Right lobe of liver (tissue), 6 donors: Measurements from ENCODE around the gene ALG14. TPM values are rescaled to one million over a fixed set of nuclear protein-coding genes. Genes with fewer than 3 reads are reported as not detected.

Source experiments
- ATAC-seq, 4 donors: fragments of 200-7000 bp; cut with Tn5 transposase; one replicate each; pipeline ENCODE4 v1.9.1; 2020; ENCODE audit warnings: mild to moderate bottlenecking in 4 of 4, moderate library complexity in 4 of 4
- DNase-seq, 3 donors: peaks; one replicate each; pipeline ENCODE4 v3.0.0-alpha.2; 2020
- H3K27ac ChIP-seq, 3 donors: fragments of 200-600 bp; one replicate each; pipeline ENCODE4 v1.8.0; 2022
- H3K27me3 ChIP-seq, 2 donors: fragments of 200-600 bp; one replicate each; pipeline ENCODE4 v1.8.0; 2022
- H3K36me3 ChIP-seq, 4 donors: fragments of 200-600 bp; sonication (generic) in 1 of 4; one replicate each; pipeline versions ENCODE4 v1.5.1 to v1.8.0; 2017 to 2022; ENCODE audit warnings: control low read depth in 1 of 4
- H3K4me1 ChIP-seq, 4 donors: fragments of 200-600 bp; sonication (generic) in 1 of 4; one replicate each; pipeline versions ENCODE4 v1.5.1 to v1.8.0; 2017 to 2022; ENCODE audit warnings: control low read depth in 1 of 4
- H3K4me3 ChIP-seq, 3 donors: fragments of 200-600 bp; one replicate each; pipeline ENCODE4 v1.8.0; 2022
- H3K9me3 ChIP-seq, 4 donors: fragments of 200-600 bp; sonication (generic) in 1 of 4; one replicate each; pipeline versions ENCODE4 v1.5.1 to v1.8.0; 2017 to 2022; ENCODE audit warnings: control low read depth in 1 of 4
- POLR2A ChIP-seq: fragments of 450-650 bp; IDR thresholded peaks from one replicate; pipeline ENCODE4 v1.6.1; 2017; ENCODE audit warnings: antibody characterized with exemption, mild to moderate bottlenecking
- WGBS: methylation state at CpG from one replicate; pipeline ENCODE4 v1.1.6; 2018; ENCODE audit warnings: low coverage, low lambda C conversion rate; ENCODE audit not compliant: insufficient coverage; ENCODE audit errors: missing lambda C conversion rate; 5-methylcytosine and 5-hydroxymethylcytosine counted together
- intact Hi-C, 2 donors: fragments of 100-400 bp; cut with DNase I; formaldehyde crosslinking; loops; one replicate each; pipeline versions ENCODE4 v1.11.2 to v1.14.1; 2022
- total RNA-seq, 6 experiments: library from RNA; depleted of rRNA in 2 of 6; stranded (reverse); fragments of >200 nt in 2 of 6; fragmentation: NEBNext Ultra II Directional in 3 of 6; extraction: Animal tissue kit (Norgen Biotek cat#: 25700) in 3 of 6; gene quantifications; one replicate each; pipeline versions ENCODE4 v1.1.0 to v1.2.4, GENCODE V29; 2016 to 2023
- TF ChIP-seq, protein P1 (sequence below), 4 donors: fragments of 200-600 bp in 3 of 4; fragments of 450-650 bp in 1 of 4; IDR thresholded peaks; one replicate each; pipeline versions ENCODE4 v1.5.1 to v1.8.0; 2016 to 2022; ENCODE audit warnings: antibody characterized with exemption in 4 of 4, mild to moderate bottlenecking in 2 of 4
- donor health status: DM: no; HTN: yes; CAD: no.
- donor health status: DM: no; HTN: no; CAD: no.
- donor health status: DM: no; HTN: no; CAD: no.
- donor health status: DM: no; HTN: yes; CAD: no.
- donor health status: DM: no; HTN: yes; CAD: no.

The ALG14 gene
- total RNA-seq, 6 experiments from 2014 or later = 1.5 to 8.3 (median 5.0) TPM

GRCh38 chr1:94993931-94994645, 78.7 kb downstream of the ALG14 start:
- no peaks in the 10 kb centered on the region for H3K36me3 ChIP-seq
- ATAC-seq (peak in 1 of 4 donors; percentile 26), DNase-seq (no peak)
- H3K4me1 ChIP-seq = no peaks in the 10 kb centered on the region
- no peak overlapping the region for H3K27ac ChIP-seq
- H3K4me3 ChIP-seq = no peak overlapping the region
- intact Hi-C loops = no loop called here
- WGBS = 73% methylated on average over 4 of the region's 4 CpGs
- H3K27me3 ChIP-seq = no peaks in the 10 kb centered on the region
- TF ChIP-seq, protein P1, sequence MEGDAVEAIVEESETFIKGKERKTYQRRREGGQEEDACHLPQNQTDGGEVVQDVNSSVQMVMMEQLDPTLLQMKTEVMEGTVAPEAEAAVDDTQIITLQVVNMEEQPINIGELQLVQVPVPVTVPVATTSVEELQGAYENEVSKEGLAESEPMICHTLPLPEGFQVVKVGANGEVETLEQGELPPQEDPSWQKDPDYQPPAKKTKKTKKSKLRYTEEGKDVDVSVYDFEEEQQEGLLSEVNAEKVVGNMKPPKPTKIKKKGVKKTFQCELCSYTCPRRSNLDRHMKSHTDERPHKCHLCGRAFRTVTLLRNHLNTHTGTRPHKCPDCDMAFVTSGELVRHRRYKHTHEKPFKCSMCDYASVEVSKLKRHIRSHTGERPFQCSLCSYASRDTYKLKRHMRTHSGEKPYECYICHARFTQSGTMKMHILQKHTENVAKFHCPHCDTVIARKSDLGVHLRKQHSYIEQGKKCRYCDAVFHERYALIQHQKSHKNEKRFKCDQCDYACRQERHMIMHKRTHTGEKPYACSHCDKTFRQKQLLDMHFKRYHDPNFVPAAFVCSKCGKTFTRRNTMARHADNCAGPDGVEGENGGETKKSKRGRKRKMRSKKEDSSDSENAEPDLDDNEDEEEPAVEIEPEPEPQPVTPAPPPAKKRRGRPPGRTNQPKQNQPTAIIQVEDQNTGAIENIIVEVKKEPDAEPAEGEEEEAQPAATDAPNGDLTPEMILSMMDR (IDR thresholded peaks at IDR 0.05) = no peak
- no peak for TF ChIP-seq POLR2A
- H3K9me3 ChIP-seq = no peaks in the 10 kb centered on the region

DNA sequence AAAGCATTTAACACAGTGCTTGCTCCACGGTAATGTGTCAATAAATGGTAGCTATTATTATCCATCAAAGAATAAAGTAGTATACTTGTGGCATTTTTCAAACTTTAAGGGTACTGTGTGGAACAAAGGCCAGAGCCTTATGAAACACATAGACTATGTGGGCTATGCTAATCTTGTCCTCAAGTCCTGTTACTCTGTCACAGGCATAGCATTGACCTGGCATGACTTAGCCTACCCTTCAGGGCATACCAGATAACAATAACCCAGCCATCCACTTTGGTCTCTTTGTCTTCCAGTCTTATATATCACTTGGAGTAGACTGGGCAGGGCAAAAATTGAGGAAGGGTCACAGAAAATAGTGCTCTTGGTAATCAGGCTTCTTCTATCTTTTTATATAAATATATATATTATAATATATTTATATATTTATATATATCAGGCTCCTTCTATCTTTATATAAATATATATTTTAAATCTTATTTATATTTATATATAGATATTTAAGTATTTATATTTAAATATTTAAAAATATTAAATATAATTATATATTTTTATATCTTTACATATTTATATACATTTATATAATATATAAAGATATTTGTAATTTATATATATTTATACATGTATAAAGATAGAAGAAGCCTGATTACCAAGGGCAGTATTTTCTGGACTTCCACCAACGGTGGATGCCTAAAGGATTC, 79.7 kb downstream of the ALG14 start:
- H3K4me1 ChIP-seq = no peaks in the 10 kb centered on the region
- DNase-seq (no peak), ATAC-seq (no peak)
- no peak overlapping the region for H3K27ac ChIP-seq
- no peak overlapping the region for H3K4me3 ChIP-seq
- H3K9me3 ChIP-seq = no peaks in the 10 kb centered on the region
- no peaks in the 10 kb centered on the region for H3K27me3 ChIP-seq
- H3K36me3 ChIP-seq = no peaks in the 10 kb centered on the region
- 79% methylated on average over 2 of the region's 2 CpGs for WGBS
- TF ChIP-seq POLR2A = no peak
- TF ChIP-seq, protein P1 (IDR thresholded peaks at IDR 0.05) = no peak
- intact Hi-C loops = no loop called here

DNA sequence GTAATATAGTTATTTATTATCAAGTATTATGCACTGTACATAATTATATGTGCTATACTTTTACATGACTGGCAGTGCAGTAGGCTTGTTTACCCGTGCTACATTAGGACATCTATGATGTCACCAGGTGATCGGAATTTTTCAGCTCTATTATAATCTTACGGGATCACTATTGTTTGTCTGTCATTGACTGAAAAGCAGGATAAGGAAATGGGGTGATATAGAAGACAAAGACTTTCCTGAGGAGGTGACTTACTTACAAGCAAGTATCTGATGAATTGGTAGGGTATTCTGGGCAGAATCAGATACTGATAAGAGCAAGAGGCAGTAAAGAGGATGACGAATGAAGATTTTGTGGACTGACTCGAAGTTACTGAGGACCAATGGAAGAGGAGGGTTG, 80.6 kb downstream of the ALG14 start:
- ATAC-seq (no peak), DNase-seq (no peak)
- Histone ChIP-seq H3K4me1 (no peaks in the 10 kb centered on the region), H3K36me3 (no peaks in the 10 kb centered on the region), H3K27me3 (no peaks in the 10 kb centered on the region), H3K9me3 (no peaks in the 10 kb centered on the region), H3K27ac (no peak overlapping the region), H3K4me3 (no peak overlapping the region)
- WGBS = 75% methylated on average over 5 of the region's 5 CpGs
- TF ChIP-seq, protein P1 (IDR thresholded peaks at IDR 0.05) = no peak
- no peak for TF ChIP-seq POLR2A
- intact Hi-C loops = no loop called here

GRCh38 chr1:94989911-94990473, 82.8 kb downstream of the ALG14 start:
- Histone ChIP-seq H3K27ac (peak overlapping the region in 1 of 3 donors; percentile 13), H3K27me3 (no peaks in the 10 kb centered on the region), H3K9me3 (no peaks in the 10 kb centered on the region), H3K4me1 (no peaks in the 10 kb centered on the region), H3K4me3 (no peak overlapping the region), H3K36me3 (no peaks in the 10 kb centered on the region)
- TF ChIP-seq POLR2A = no peak
- TF ChIP-seq, protein P1 (IDR thresholded peaks at IDR 0.05) = no peak
- 72% methylated on average over 6 of the region's 6 CpGs for WGBS
- ATAC-seq (peak; percentile 53 to 77 (median 66)), DNase-seq (peak in 1 of 3 donors; percentile 33)
- intact Hi-C loops = no loop called here
